Endometrial microvascular endothelial cells (primary cell): ENCODE measurements around the gene SIRT2. TPM values are rescaled to one million over a fixed set of nuclear protein-coding genes. Genes with fewer than 3 reads are reported as not detected.
"Not testable (repeated sequence)": the region's sequence is repeated elsewhere in the genome, so short reads cannot be mapped to it uniquely, and the experiment has no call there.

Experiments used
- in situ Hi-C: cut with HindIII; loops from 2 replicates; pipeline ENCODE4 v1.10.0; 2017; ENCODE audit warnings: low sequenced_read_pairs, low pct_unique_long_range_greater_than_20kb; ENCODE audit errors: inconsistent ontology term
- total RNA-seq: library from RNA; depleted of rRNA; stranded (reverse); fragments of >200 nt; gene quantifications from one replicate; pipeline ENCODE4 v1.2.3, GENCODE V29; 2015; ENCODE audit errors: inconsistent ontology term

The SIRT2 gene
- 73.3 TPM for total RNA-seq

- in situ Hi-C loops, result no loop called here
Measured at GRCh38 chr19:38899447-38900201, at the start of gene SIRT2, which contains the start of gene NFKBIB. SIRT2 (minus strand) TSS chr19:38899618; CDS start chr19:38899521, 97 bp downstream. NFKBIB (plus strand) TSS chr19:38899969; CDS start chr19:38900033, 64 bp downstream.

DNA sequence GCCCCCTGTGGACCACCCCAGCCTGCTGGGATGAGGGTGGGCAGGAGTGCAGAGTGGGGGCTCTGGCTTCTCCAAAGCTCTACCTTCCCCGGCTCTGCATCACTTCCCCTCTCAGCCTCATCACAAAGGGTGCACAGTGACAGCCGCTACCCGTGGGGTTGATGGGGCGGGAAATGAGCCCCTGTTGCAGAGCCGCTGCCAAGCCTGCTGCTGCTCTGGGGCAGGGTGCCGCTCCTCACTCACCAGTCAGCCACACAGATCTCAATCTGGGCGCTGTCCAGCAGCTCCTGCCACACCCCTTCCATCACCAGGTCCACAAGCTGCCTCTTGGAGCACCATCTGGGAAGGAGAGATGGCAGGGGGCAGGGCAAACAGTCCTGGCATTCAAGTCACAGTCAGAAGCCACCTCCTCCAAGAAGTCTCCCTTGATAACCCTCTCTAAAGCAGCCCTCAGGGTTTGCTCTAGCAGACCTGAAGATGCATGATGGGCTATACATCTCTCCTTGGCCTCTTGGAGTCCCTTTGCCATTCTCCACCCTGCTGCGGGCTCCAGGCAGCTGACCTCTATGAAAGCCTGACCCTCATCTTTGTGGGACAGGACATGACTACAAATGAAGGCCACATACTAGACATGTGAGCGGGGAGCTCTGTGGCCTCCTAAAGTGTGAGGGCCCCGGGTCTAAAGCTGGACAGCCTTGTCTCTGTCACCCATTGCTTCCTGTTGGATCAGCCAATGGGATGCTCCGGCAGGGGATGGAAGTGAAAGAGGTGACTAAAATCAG, 47.0 kb upstream of the SIRT2 start:
- in situ Hi-C loops, result no loop called here

DNA sequence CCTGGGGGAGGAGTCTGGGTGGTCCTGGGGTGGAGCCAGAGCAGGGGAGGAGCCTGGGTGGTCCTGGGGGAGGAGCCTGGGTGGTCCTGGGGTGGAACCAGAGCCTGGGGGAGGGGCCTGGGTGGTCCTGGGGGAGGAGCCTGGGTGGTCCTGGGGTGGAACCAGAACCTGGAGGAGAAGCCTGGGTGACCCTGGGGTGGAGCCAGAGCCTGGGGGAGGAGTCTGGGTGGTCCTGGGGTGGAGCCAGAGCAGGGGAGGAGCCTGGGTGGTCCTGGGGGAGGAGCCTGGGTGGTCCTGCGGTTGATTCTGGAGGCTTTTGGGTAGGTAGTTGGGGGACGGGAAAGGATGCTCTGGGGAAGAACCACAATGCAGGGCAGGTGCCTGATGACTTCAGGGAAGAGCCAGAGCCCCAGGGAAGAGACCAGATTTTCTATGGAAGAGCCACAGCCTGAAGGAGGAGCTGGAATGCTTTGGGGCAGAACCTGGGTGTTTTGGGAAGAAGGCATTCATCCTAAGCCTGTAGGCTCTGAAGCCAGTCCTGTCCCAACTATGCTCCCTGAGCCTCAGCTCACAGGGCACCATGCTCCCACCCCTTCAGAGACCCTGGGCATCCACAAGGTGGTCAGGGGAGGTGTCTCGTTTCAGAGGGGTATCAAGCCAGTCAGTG, 46.3 kb upstream of the SIRT2 start:
- in situ Hi-C loops, result no loop called here

GRCh38 chr19:38944981-38945506, 45.6 kb upstream of the SIRT2 start:
- in situ Hi-C loops, result no loop called here

DNA sequence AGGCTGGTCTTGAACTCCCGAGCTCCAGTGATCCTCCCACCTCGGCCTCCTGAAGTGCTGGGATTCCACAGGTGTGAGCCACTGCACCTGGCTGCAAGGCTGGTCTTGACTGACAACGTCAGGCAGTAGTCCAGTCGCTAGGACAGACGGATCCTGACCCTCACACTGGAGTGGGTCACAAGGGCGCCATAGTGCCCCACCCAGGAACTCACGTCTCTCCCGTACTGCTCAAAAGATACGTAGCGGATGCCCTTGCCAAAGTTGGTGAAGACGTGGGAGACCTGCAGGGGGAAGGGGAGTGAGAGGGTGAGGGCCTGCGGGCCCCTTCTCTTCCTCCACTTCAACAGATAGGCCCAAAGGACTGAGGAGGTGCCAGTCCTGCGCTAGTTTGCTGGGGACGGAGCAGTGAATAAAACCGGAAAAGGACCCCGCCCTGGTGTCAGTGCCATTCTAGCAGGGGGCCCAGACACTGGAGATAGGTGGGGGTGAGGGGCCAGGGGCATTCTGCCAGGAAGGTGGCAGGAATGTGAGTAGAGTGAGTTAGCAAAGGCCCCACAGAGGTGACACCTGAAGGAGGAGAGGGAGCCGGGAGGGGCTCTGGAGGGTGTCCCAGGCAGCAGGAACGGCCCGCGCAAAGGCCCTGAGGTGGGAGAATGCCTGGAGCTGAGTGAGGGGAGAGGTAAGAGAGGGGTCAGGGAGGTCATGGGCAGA, 43.2 kb upstream of the SIRT2 start:
- in situ Hi-C loops, result no loop called here

GRCh38 chr19:38941979-38942378, 42.6 kb upstream of the SIRT2 start:
- in situ Hi-C loops, result no loop called here

- in situ Hi-C loops, result not testable (repeated sequence)
Measured at GRCh38 chr19:38941466-38941865, 42.0 kb upstream of the SIRT2 start.

GRCh38 chr19:38939957-38940356, 40.5 kb upstream of the SIRT2 start:
- in situ Hi-C loops, result no loop called here

GRCh38 chr19:38933544-38933943, 34.1 kb upstream of the SIRT2 start:
- in situ Hi-C loops, result no loop called here

DNA sequence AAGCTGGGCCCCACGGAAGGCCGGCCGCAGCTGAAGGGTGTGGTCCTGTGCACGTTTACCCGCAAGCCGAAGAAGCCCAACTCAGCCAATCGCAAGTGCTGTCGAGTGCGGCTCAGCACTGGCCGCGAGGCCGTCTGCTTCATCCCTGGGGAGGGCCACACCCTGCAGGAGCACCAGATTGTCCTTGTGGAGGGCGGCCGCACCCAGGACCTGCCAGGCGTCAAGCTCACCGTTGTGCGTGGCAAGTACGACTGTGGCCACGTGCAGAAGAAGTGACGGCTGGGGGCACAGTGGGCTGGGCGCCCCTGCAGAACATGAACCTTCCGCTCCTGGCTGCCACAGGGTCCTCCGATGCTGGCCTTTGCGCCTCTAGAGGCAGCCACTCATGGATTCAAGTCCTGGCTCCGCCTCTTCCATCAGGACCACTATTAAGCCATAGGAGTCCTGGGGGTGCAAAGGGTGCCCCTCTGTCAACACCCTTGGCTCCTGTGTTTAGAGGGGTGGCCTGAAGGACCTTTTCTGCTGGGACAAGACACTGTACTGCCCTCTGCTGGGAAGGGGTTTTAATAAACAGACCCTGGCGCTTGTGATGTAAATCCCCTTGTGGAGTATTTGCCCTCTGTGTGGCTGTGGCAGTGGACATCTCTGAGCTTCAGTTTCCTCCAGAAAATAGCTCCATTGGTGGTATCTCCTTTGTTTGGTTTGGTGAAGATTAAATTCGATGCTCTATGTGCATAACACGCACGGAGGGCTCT, 33.2 kb upstream of the SIRT2 start:
- in situ Hi-C loops, result no loop called here

- in situ Hi-C loops, result no loop called here
Measured at GRCh38 chr19:38931521-38931793, 32.0 kb upstream of the SIRT2 start.

- in situ Hi-C loops, result no loop called here
Measured at GRCh38 chr19:38930776-38931520, 31.5 kb upstream of the SIRT2 start, which contains the start of gene MRPS12. MRPS12 (plus strand) TSS chr19:38930944; CDS start chr19:38931295, 351 bp downstream.

DNA sequence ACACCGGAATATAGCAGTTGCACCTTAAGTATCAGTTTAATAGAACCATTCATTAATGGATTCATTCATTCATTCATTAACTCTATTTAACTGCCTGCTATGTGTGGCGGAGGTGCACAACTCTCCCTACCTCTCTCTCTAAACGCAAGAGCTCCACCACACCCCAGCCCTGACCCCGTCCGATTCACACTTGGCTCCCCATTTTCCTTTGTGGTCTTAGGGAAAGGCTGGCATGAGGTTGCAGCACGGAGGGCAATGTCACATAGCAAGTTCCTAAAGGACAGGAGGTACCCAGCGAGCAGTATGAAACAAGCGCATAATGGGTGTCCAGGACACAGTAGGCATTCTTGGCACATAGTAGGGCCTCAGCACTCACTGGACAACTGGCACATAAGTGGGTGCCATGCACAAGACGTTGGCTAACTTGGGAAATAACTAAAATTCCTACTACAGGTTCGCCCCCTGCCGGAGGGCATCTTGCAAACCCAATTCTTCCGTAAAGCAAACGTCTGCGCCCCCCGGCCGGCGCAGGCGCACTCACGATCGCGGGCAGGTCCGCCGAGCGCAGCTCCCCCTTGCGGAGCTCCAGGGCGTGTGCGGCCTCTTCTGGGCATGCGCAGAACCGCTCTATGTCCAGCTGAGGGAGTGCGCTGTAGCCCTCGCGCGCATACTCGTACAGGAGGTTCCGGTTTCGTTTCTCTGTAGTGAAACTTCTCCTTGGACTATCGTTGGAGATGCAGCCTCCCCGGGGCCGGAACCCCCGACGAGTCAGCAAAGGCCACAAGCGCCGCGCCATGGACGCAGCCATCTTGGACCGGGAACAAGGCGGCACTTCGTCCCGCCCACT, 30.7 kb upstream of the SIRT2 start, which contains the start of gene SARS2:
Gene SARS2 (minus strand): TSS at position 835 of the 847 bp plus-strand sequence. CDS start 27 bp downstream, at position 808.
- in situ Hi-C loops, result no loop called here

DNA sequence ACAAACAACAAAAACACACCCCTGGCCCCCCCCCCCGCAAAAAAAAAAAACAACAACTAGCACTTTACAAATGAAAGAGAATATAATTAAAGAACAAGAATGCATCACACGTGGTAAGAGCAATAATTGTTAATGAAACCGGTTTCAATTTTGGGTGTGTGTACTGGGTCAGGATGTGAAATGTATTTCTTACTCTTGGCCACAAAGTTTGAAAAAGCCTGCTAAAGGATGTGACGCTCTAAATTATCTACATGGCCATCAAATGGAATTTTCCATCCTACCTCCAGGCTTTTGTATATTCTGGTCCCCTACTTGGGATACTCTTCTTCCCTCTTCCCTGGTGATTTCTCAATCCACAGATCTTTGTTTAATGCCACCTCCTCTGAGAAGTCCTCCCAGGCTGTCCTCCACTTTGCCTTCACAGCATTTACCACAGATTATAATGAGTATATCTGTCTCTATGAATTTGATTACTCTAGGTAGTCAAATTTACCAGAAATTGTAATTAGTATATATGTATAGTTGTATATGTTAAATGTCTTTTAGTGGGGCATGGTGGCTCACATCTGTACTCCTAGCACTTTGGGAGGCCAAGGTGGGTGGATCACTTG, 29.1 kb upstream of the SIRT2 start:
- in situ Hi-C loops, result no loop called here

- in situ Hi-C loops, result no loop called here
Measured at GRCh38 chr19:38924388-38924787, 25.0 kb upstream of the SIRT2 start.

DNA sequence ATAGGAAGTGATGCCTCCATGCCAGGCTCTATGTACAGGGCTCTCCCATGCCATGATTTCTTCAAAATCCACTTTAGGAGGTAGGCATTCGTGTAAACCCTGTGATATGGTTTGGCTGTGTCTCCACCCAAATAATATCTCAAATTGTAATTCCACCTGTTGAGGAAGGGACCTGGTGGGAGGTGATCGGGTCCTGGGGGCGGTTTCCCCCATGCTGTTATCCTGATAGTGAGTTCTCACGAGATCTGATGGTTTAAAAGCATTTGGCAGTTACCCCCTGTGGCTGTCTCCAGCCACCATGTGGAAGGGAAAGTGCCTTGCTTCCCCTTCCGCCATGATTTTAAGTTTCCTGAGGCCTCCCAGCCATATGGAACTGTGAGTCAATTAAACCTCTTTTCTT, 23.1 kb upstream of the SIRT2 start:
- in situ Hi-C loops, result no loop called here
